Gastroesophageal sphincter (tissue), 3 donors: Measurements from ENCODE around the gene NBEA.
A peak's percentile ranks its signal among the peaks of the same experiment; 100 is the strongest.

ENCODE experiments used
- EP300 ChIP-seq: sonication (generic); formaldehyde crosslinking; IDR thresholded peaks from one replicate; pipeline ENCODE4 v1.6.1; 2017; ENCODE audit warnings: antibody characterized with exemption, mild to moderate bottlenecking
- POLR2A ChIP-seq, 2 donors: fragments of 450-650 bp; IDR thresholded peaks; one replicate each; pipeline ENCODE4 v1.6.1; 2017; ENCODE audit warnings: antibody characterized with exemption in 2 of 2, mild to moderate bottlenecking in 2 of 2, moderate library complexity in 1 of 2
- POLR2AphosphoS5 ChIP-seq: sonication (generic); formaldehyde crosslinking; IDR thresholded peaks from one replicate; pipeline ENCODE4 v1.6.1; 2017; ENCODE audit warnings: antibody characterized with exemption
- TF ChIP-seq, protein P1 (sequence below), 4 experiments: fragments of 200-600 bp in 2 of 4; fragments of 450-650 bp in 2 of 4; sonication (generic) in 1 of 4; IDR thresholded peaks; one replicate each; pipeline ENCODE4 v1.5.1; 2017 to 2019; ENCODE audit warnings: antibody characterized with exemption in 4 of 4, mild to moderate bottlenecking in 2 of 4, moderate library complexity in 2 of 4

DNA sequence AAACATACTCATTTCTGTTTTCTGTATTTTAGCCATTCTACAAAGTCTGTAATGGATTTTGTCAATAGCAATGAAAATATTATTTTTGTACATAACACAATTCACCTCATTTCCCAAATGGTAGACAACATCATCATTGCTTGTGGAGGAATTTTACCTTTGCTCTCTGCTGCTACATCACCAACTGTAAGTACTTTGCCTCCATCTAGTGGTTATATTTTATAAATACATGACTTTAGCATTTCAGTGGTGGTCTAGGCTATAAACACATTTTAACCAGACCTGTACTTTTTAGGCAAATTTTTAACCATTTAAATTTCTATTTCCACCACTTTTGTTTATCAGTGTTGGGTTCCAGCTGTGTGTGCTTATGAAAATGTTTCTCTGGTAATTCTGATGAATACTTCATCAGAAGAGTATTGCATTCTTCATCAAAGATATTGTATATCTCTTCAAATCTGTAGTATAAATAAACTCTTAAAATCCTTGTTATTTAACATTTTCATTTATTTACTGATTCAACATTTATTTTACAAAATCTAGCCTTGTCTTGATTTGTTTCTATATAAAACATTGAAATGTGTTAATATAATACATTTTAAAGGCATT, 222.4 kb downstream of the NBEA start:
- TF ChIP-seq POLR2AphosphoS5 (no peak), POLR2A (IDR thresholded peaks at IDR 0.05) (no peak), EP300 (no peak)
- TF ChIP-seq, protein P1, sequence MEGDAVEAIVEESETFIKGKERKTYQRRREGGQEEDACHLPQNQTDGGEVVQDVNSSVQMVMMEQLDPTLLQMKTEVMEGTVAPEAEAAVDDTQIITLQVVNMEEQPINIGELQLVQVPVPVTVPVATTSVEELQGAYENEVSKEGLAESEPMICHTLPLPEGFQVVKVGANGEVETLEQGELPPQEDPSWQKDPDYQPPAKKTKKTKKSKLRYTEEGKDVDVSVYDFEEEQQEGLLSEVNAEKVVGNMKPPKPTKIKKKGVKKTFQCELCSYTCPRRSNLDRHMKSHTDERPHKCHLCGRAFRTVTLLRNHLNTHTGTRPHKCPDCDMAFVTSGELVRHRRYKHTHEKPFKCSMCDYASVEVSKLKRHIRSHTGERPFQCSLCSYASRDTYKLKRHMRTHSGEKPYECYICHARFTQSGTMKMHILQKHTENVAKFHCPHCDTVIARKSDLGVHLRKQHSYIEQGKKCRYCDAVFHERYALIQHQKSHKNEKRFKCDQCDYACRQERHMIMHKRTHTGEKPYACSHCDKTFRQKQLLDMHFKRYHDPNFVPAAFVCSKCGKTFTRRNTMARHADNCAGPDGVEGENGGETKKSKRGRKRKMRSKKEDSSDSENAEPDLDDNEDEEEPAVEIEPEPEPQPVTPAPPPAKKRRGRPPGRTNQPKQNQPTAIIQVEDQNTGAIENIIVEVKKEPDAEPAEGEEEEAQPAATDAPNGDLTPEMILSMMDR (IDR thresholded peaks at IDR 0.05): peak; percentile 66 to 74 (median 70)
